Pons (tissue), 1 donor: ENCODE measurements around the gene BBC3.
"Not testable (repeated sequence)": the region's sequence is repeated elsewhere in the genome, so short reads cannot be mapped to it uniquely, and the experiment has no call there.

Source experiments
- DNase-seq: peaks from one replicate; pipeline ENCODE4 v3.0.0-alpha.2; 2016; ENCODE audit warnings: low spot score

BBC3 gene

GRCh38 chr19:47230921-47231214 lies at the start of gene BBC3:
BBC3 (minus strand) TSS chr19:47231199; CDS start chr19:47228431, 2,768 bp downstream.
- no peak for DNase-seq

- DNase-seq: no peak
Observed at GRCh38 chr19:47280183-47280797, 49.3 kb upstream of the BBC3 start.

GRCh38 chr19:47276513-47276912 lies 45.5 kb upstream of the BBC3 start:
- not testable (repeated sequence) for DNase-seq

- no peak for DNase-seq
Observed at GRCh38 chr19:47275791-47276461, 44.9 kb upstream of the BBC3 start.

- no peak for DNase-seq
Observed at GRCh38 chr19:47274891-47275761, 44.1 kb upstream of the BBC3 start.

- DNase-seq: peak; percentile 89
Observed at GRCh38 chr19:47274071-47274890, 43.3 kb upstream of the BBC3 start, which contains the start of gene INAFM1. INAFM1 (plus strand) TSS chr19:47274885; CDS start chr19:47274920, 35 bp downstream.

GRCh38 chr19:47273313-47274070 lies 42.5 kb upstream of the BBC3 start:
- peak; percentile 85 for DNase-seq

- DNase-seq: no peak
Observed at GRCh38 chr19:47272448-47273312, 41.7 kb upstream of the BBC3 start.

- no peak for DNase-seq
Observed at GRCh38 chr19:47271949-47272348, 41.0 kb upstream of the BBC3 start.

GRCh38 chr19:47270408-47270807 lies 39.4 kb upstream of the BBC3 start:
- DNase-seq: no peak

- DNase-seq: no peak
Observed at GRCh38 chr19:47269596-47269995, 38.6 kb upstream of the BBC3 start.

- DNase-seq: no peak
Observed at GRCh38 chr19:47268028-47268427, 37.0 kb upstream of the BBC3 start.

GRCh38 chr19:47267350-47267759 lies 36.4 kb upstream of the BBC3 start:
- DNase-seq: peak; percentile 82

- DNase-seq: no peak
Observed at GRCh38 chr19:47266401-47266941, 35.5 kb upstream of the BBC3 start.

- DNase-seq: no peak
Observed at GRCh38 chr19:47264629-47265028, 33.6 kb upstream of the BBC3 start.

- DNase-seq: not testable (repeated sequence)
Observed at GRCh38 chr19:47261946-47262793, 31.2 kb upstream of the BBC3 start.

GRCh38 chr19:47260476-47260875 lies 29.5 kb upstream of the BBC3 start:
- no peak for DNase-seq

GRCh38 chr19:47258895-47259555 lies 28.0 kb upstream of the BBC3 start:
- DNase-seq: no peak
